Measurements from ENCODE around the gene IQSEC3.
"Not testable (repeated sequence)": the region's sequence is repeated elsewhere in the genome, so short reads cannot be mapped to it uniquely, and the experiment has no call there.

IQSEC3 gene

GRCh38 chr12:77769-78383 is 11.3 kb downstream of the IQSEC3 start:
- DNase-seq; H3K4me3 ChIP-seq; H3K9me3 ChIP-seq; H3K36me3 ChIP-seq; H3K4me1 ChIP-seq; H3K27ac ChIP-seq; intact Hi-C loops (cut with DNase I; ENCODE audit: low total_unique reads): not testable (repeated sequence)
- H3K27me3 ChIP-seq = peaks cover 0 to 56% of the 10 kb centered on the region in 2 donors

- no peak for TF ChIP-seq CTCF (IDR thresholded peaks at IDR 0.05)
- Histone ChIP-seq H3K4me3 (no peak overlapping the region), H3K9me3 (no peaks in the 10 kb centered on the region), H3K36me3 (no peaks in the 10 kb centered on the region), H3K27me3 (peaks cover 0 to 59% of the 10 kb centered on the region in 2 donors), H3K4me1 (peaks cover 0 to 7% (median 3%) of the 10 kb centered on the region in 4 donors), H3K27ac (no peak overlapping the region)
- DNase-seq = no peak
- intact Hi-C loops (cut with DNase I; ENCODE audit: low total_unique reads) = no loop called here
These were observed 12.4 kb downstream of the IQSEC3 start for GRCh38 chr12:78981-79380.

- Histone ChIP-seq H3K4me3 (no peak overlapping the region), H3K9me3 (no peaks in the 10 kb centered on the region), H3K27me3 (peaks cover 0 to 59% of the 10 kb centered on the region in 2 donors), H3K4me1 (peaks cover 0 to 7% (median 3%) of the 10 kb centered on the region in 4 donors), H3K36me3 (no peaks in the 10 kb centered on the region), H3K27ac (no peak overlapping the region)
- intact Hi-C loops (cut with DNase I; ENCODE audit: low total_unique reads) = no loop called here
- no peak for TF ChIP-seq CTCF (IDR thresholded peaks at IDR 0.05)
- DNase-seq = no peak
These were observed 14.2 kb downstream of the IQSEC3 start for GRCh38 chr12:80681-81190.

GRCh38 chr12:82740-83139 is 16.2 kb downstream of the IQSEC3 start:
- Histone ChIP-seq H3K27me3 (peaks cover 0 to 44% of the 10 kb centered on the region in 2 donors), H3K36me3 (no peaks in the 10 kb centered on the region), H3K4me1 (peaks cover 0 to 5% (median 2%) of the 10 kb centered on the region in 4 donors), H3K9me3 (no peaks in the 10 kb centered on the region), H3K4me3 (no peak overlapping the region), H3K27ac (no peak overlapping the region)
- TF ChIP-seq CTCF (IDR thresholded peaks at IDR 0.05) = no peak
- DNase-seq = no peak
- intact Hi-C loops (cut with DNase I; ENCODE audit: low total_unique reads) = no loop called here

- Histone ChIP-seq H3K36me3 (no peaks in the 10 kb centered on the region), H3K9me3 (peaks cover 0 to 4% (median 0%) of the 10 kb centered on the region in 3 donors), H3K4me1 (no peaks in the 10 kb centered on the region), H3K4me3 (no peak overlapping the region), H3K27ac (no peak overlapping the region), H3K27me3 (peaks cover 0 to 32% of the 10 kb centered on the region in 2 donors)
- DNase-seq = no peak
- TF ChIP-seq CTCF (IDR thresholded peaks at IDR 0.05) = no peak
- intact Hi-C loops (cut with DNase I; ENCODE audit: low total_unique reads) = no loop called here
These were observed 17.5 kb downstream of the IQSEC3 start for GRCh38 chr12:84056-84455.

- Histone ChIP-seq H3K36me3 (no peaks in the 10 kb centered on the region), H3K27ac (no peak overlapping the region), H3K4me1 (no peaks in the 10 kb centered on the region), H3K27me3 (peaks cover 0 to 20% of the 10 kb centered on the region in 2 donors), H3K9me3 (peaks cover 0 to 12% (median 0%) of the 10 kb centered on the region in 3 donors), H3K4me3 (no peak overlapping the region)
- intact Hi-C loops (cut with DNase I; ENCODE audit: low total_unique reads) = no loop called here
- TF ChIP-seq CTCF (IDR thresholded peaks at IDR 0.05) = no peak
- DNase-seq = no peak
These were observed 18.7 kb downstream of the IQSEC3 start for GRCh38 chr12:85191-85666.

All from tibial artery (tissue), 4 donors.